ENCODE measurements around the gene BAK1. TPM values are rescaled to one million over a fixed set of nuclear protein-coding genes. Genes with fewer than 3 reads are reported as not detected.

The BAK1 gene
- total RNA-seq, 1 donor from 2014 or later, result 26.9 TPM

DNA sequence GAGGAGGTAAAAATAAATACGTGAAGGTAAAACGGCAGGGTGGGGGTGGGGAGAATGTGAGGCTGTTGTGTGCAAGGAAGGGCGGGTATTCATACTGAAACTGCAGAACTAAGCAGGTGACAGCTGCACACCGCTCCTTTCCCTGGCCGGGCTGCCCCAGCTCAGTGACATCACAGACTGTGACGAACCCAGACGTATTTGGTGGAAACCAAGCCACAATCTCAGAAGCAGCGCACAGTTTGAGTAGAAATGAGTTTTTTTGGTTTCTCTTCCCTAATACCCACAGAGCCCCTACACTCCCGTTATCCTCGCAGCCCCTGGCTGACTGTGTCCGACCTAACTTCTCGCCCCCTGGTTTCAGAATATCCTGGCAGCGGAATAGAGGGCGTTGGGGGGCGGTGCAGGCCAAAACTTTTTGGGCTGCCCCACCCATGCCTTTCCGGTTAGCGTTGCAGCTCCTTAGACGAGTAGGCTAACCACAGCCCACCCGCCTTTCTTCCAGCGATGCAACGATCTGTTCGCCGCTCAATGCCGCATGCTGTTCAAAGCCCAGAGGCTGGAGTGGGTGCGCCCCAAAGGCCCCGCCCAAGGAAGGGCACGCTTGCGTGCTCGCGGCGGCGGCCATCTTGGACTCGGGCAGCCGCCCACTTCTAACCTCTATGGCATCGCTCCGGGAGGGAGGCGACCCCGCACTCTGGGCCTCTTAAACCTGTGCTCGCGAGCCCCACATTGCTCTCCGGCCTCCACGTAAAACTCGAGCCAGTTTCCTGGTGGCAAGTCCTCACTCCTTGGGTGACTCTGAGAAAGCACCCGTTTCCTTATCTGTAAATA is 9.1 kb downstream of the BAK1 start:
- H3K27me3 Mint-ChIP-seq (ENCODE audit: low read depth), result no peaks in the 10 kb centered on the region

DNA sequence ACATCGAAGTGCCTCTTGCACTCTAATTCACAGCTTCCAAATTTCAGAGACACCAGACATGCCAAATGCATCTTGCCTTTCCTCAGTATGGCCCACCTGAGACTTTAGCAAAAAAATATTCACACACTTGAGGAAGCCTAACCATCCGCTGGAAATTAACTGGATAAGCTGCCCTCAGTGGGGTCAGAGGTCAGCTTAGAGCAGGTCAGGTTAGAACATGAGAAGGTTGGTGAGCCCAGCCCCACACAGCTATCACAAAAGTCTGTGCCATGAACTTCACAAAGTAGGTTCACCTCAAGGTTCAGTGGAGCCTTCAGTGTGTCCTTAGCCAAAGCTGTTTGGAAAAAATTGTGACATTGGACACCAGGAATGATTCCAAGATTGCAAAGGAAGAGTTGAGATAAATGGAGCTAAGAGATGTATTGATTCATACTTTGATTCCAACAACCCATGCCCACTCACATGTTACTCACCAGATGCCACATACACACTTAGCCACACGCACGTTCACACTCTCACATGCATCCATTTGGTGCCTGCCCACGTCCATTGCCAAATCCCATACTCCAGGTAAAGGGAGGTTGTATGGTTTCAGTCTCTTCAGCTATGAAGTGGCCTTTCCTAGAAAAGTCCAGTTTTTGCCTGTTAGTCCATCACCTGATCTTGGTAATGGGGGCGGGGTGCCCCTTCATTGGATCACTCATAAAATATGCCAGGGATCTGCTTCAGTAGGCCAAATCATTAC is 11.1 kb downstream of the BAK1 start:
- H3K9me3 Mint-ChIP-seq (ENCODE audit: low read depth), result no peaks in the 10 kb centered on the region
- TF ChIP-seq, protein P1, sequence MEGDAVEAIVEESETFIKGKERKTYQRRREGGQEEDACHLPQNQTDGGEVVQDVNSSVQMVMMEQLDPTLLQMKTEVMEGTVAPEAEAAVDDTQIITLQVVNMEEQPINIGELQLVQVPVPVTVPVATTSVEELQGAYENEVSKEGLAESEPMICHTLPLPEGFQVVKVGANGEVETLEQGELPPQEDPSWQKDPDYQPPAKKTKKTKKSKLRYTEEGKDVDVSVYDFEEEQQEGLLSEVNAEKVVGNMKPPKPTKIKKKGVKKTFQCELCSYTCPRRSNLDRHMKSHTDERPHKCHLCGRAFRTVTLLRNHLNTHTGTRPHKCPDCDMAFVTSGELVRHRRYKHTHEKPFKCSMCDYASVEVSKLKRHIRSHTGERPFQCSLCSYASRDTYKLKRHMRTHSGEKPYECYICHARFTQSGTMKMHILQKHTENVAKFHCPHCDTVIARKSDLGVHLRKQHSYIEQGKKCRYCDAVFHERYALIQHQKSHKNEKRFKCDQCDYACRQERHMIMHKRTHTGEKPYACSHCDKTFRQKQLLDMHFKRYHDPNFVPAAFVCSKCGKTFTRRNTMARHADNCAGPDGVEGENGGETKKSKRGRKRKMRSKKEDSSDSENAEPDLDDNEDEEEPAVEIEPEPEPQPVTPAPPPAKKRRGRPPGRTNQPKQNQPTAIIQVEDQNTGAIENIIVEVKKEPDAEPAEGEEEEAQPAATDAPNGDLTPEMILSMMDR (IDR thresholded peaks at IDR 0.05), result no peak
- H3K4me3 Mint-ChIP-seq (ENCODE audit: unreplicated experiment), result no peak overlapping the region
- H3K27me3 Mint-ChIP-seq (ENCODE audit: low read depth), result no peaks in the 10 kb centered on the region
- no peak for DNase-seq (ENCODE audit: low spot score)
- H3K27ac Mint-ChIP-seq (ENCODE audit: unreplicated experiment), result no peak overlapping the region
- H3K36me3 Mint-ChIP-seq (ENCODE audit: low read depth), result peaks cover 1% of the 10 kb centered on the region
- H3K4me1 Mint-ChIP-seq (ENCODE audit: low read depth), result peaks cover 22% of the 10 kb centered on the region

More for the DNA sequence above, 9.1 kb downstream of the BAK1 start:
- Mint-ChIP-seq H3K4me1 (ENCODE audit: low read depth) (peaks cover 22% of the 10 kb centered on the region), H3K9me3 (ENCODE audit: low read depth) (no peaks in the 10 kb centered on the region), H3K36me3 (ENCODE audit: low read depth) (peaks cover 8% of the 10 kb centered on the region), H3K27ac (ENCODE audit: unreplicated experiment) (peak overlapping the region; percentile 95), H3K4me3 (ENCODE audit: unreplicated experiment) (peak overlapping the region; percentile 89)
- TF ChIP-seq, protein P1 (IDR thresholded peaks at IDR 0.05), result peak; percentile 33
- no peak for DNase-seq (ENCODE audit: low spot score)

DNA sequence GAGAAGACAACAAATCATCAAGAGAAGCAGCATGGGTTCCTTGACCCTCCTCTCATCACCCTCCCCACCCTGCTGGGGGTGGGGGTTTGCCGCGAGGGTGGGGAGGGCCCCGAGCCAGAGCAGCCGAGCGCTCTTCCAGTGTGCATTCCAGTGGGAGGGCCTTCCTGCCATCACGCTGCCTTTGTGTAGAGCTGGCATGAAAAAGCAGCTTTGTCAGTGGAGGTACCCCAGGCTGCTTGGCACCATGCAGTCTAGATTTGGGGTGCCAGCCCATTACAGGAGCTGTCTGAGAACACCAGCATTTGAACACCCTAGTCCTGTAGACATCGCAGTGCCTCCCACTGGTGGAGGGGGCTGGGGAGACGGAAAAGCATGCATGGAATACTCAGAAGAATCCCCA is 12.2 kb downstream of the BAK1 start:
- Mint-ChIP-seq H3K27ac (ENCODE audit: unreplicated experiment) (no peak overlapping the region), H3K4me1 (ENCODE audit: low read depth) (peaks cover 22% of the 10 kb centered on the region), H3K9me3 (ENCODE audit: low read depth) (no peaks in the 10 kb centered on the region), H3K4me3 (ENCODE audit: unreplicated experiment) (no peak overlapping the region), H3K36me3 (ENCODE audit: low read depth) (no peaks in the 10 kb centered on the region), H3K27me3 (ENCODE audit: low read depth) (no peaks in the 10 kb centered on the region)
- no peak for DNase-seq (ENCODE audit: low spot score)
- TF ChIP-seq, protein P1 (IDR thresholded peaks at IDR 0.05), result no peak

DNA sequence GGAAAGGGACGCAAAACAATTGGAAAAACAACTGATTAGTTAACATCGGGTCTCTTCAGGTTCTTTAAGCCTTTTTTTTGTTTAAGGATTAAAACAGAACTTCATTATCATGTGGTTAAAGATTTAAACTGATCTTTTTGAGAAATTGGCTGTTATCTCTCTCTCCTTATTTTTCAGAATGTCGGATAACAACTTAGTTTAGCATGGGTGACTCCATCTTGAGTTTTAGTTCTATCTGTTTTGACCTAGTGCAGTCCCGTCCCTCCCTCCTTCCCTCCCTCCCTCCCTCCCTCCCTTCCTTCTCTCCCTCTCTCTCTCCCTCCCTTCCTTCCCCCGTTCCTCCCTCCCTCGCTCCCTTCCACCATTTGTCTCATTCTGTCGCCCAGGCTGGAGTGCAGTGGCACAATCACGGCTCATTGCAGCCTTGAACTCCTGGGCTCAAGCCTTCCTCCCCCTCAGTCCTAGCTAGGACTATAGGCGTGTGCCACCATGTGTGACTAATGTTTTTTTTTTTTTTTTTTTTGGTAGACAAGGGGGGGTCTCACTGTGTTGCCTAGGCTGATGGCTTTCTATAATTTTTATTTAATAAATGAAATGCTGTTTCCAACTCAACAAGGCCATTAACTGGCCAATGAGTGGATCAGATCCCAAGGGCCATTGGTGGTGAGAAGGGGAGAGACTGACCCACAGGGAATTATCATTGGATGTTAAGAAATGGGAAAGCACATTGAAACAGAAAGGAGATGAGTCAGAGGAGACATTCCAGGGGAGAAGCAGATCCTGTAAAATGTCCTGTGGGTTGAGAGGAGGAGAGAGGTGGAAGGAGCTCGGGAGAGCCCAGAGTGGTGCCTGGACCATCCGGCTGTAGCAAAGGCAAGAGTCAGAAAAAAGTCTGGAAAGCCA is 13.6 kb downstream of the BAK1 start:
- Mint-ChIP-seq H3K9me3 (ENCODE audit: low read depth) (no peaks in the 10 kb centered on the region), H3K4me1 (ENCODE audit: low read depth) (peaks cover 13% of the 10 kb centered on the region), H3K36me3 (ENCODE audit: low read depth) (no peaks in the 10 kb centered on the region), H3K27me3 (ENCODE audit: low read depth) (no peaks in the 10 kb centered on the region), H3K27ac (ENCODE audit: unreplicated experiment) (no peak overlapping the region), H3K4me3 (ENCODE audit: unreplicated experiment) (no peak overlapping the region)
- TF ChIP-seq, protein P1 (IDR thresholded peaks at IDR 0.05), result no peak
- DNase-seq (ENCODE audit: low spot score), result no peak

DNA sequence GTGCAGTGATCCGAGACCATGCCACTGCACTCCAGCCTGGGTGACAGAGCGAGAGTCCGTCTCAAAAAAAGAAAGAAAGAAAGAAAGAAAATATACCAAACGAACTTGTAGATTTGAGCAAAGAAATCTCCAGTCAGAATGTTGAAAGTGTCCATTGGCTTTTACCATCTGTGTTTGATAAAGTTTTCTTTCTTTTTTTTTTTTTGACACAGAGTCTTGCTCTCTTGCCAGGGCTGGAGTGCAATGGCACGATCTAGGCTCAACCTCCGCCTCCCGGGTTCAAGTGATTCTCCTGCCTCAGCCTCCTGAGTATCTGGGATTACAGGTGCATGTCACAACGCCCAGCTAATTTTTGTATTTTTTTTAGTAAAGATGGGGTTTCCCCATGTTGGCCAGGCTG is 21.3 kb downstream of the BAK1 start:
- no peak for DNase-seq (ENCODE audit: low spot score)
- Mint-ChIP-seq H3K4me3 (ENCODE audit: unreplicated experiment) (no peak overlapping the region), H3K9me3 (ENCODE audit: low read depth) (peaks cover 4% of the 10 kb centered on the region), H3K36me3 (ENCODE audit: low read depth) (no peaks in the 10 kb centered on the region), H3K4me1 (ENCODE audit: low read depth) (no peaks in the 10 kb centered on the region), H3K27ac (ENCODE audit: unreplicated experiment) (no peak overlapping the region), H3K27me3 (ENCODE audit: low read depth) (no peaks in the 10 kb centered on the region)
- TF ChIP-seq, protein P1 (IDR thresholded peaks at IDR 0.05), result no peak

Measured in chondrocyte (in vitro differentiated cells).